ENCODE data around the gene SPINDOC.

Gene SPINDOC

GRCh38 chr11:63834535-63835157 is 21.4 kb downstream of the SPINDOC start:
- no peak for DNase-seq

- DNase-seq: no peak
Observed at GRCh38 chr11:63835158-63835545, 21.9 kb downstream of the SPINDOC start.

- DNase-seq: peak; percentile 52 to 81 (median 66)
Observed at GRCh38 chr11:63837027-63837688, 23.9 kb downstream of the SPINDOC start.

- no peak for DNase-seq
Observed at GRCh38 chr11:63837739-63838138, 24.5 kb downstream of the SPINDOC start.

DNA sequence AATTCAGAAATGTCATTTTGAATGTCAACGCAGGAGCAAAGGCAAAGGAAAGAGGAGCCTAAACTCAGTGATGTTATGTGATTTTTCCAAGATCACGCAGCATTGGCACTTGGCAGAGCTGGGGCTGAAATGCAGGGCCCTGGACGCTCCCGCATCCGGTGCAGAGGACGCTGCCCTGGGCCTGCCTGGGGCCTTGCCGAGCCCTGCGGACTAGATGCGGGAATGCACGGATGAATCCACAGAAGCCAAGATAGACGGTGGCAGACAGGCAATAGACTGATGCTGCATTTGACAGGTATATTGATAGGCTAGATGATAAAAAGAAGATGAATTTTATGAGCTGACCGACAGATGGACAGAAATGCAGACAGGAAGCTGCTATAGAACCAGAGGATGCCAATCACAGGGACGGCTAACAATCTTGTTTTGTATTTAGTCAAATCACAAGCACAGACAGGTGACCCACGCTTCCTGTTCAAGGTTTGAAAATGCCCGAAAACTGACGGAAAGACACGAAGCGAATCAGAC is 25.0 kb downstream of the SPINDOC start:
- peak in 1 of 6 experiments; percentile 37 for DNase-seq

- peak; percentile 98 to 100 (median 99) for DNase-seq
Observed at GRCh38 chr11:63838678-63839507, 25.6 kb downstream of the SPINDOC start, which contains the start of gene MARK2. MARK2 (plus strand) TSS chr11:63839110; CDS start chr11:63839507, 397 bp downstream.

DNA sequence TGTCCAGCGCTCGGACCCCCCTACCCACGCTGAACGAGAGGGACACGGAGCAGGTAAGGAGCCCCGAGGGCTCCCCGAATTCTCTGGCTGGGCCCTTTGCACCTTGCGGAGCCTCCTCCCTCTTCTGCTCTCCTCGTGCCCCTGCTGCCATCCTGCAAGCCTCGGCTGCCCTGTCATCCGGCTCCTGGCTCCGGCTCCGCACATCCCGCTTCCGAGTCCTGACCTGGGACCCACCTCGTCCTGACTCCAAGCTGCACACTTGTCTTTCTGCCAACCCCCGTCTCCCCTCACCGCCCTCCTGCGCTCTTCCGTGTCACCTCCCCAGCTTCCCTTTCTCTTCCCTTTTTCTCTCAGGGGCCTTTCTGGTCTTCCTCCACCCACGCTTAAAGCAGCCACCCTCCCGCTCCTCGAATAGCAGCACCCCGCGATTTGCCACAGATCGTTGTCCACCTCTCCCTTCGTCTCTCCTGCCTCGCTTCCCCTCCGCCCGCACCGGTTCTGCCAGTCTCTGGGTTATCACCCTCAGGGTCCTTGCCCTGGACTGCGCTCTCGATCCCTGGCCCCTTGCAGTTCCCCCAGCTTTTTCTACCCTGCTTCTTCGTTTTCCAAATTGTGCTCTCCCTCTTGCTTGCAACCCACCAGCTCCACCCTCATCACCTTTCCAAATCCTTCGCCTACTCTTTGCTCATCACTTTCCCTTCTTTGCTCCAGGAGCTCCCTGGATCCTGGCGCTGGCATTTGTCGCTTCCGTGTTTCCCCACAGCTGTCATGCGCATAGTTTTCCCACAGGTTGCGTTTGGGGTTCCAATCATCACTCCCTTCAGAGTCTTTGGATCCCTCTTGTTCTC is 26.5 kb downstream of the SPINDOC start:
- peak in 2 of 6 experiments; percentile 16 to 39 for DNase-seq

- DNase-seq: peak in 1 of 6 experiments; percentile 39
Observed at GRCh38 chr11:63840356-63841060, 27.3 kb downstream of the SPINDOC start.

- DNase-seq: no peak
Observed at GRCh38 chr11:63841554-63841953, 28.3 kb downstream of the SPINDOC start.

GRCh38 chr11:63843041-63843440 is 29.8 kb downstream of the SPINDOC start:
- no peak for DNase-seq

GRCh38 chr11:63844836-63845235 is 31.6 kb downstream of the SPINDOC start:
- no peak for DNase-seq

GRCh38 chr11:63845303-63845702 is 32.0 kb downstream of the SPINDOC start:
- DNase-seq: no peak

- no peak for DNase-seq
Observed at GRCh38 chr11:63845911-63846310, 32.7 kb downstream of the SPINDOC start.

GRCh38 chr11:63846897-63847296 is 33.6 kb downstream of the SPINDOC start:
- no peak for DNase-seq

DNA sequence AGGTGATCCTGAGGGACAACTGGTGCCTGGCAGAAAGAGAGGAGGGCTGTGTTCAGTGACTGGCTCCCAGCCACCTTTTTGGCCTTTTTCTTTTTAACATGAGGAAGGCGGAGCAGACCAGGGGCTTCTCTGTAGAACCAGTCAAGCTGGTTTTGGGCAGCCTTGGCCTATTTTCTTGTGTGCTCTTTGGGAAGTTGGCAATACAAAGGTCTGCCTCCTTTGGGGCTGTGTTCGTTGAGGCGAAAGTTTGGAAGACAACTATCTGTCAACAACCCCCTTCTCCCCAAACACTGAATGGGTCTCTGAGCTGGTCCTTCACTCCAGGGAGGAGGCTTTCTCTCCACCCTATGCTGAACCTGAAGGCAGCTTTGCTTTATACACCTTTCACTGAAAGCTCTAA is 34.1 kb downstream of the SPINDOC start:
- no peak for DNase-seq

DNA sequence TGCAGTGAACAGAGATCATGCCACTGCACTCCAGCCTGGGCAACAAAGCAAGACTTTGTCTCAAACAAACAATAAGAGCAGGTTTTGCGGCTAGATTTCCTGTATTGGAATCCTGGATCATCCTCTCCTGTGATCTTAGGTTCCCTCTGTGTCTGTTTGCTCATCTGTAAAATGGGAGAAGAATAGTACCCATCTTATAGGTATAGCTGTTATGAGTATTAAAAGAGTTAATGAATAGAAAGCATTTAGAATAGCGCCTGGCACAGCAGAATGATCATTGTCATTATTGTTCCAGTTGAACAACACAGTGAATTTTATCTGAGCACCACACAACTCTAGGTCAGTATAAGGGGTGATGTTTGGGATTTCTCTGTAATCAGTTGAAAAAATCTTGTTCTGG is 36.4 kb downstream of the SPINDOC start:
- DNase-seq: no peak

GRCh38 chr11:63850920-63851319 is 37.7 kb downstream of the SPINDOC start:
- DNase-seq: no peak

- no peak for DNase-seq
Observed at GRCh38 chr11:63851364-63851763, 38.1 kb downstream of the SPINDOC start.

DNA sequence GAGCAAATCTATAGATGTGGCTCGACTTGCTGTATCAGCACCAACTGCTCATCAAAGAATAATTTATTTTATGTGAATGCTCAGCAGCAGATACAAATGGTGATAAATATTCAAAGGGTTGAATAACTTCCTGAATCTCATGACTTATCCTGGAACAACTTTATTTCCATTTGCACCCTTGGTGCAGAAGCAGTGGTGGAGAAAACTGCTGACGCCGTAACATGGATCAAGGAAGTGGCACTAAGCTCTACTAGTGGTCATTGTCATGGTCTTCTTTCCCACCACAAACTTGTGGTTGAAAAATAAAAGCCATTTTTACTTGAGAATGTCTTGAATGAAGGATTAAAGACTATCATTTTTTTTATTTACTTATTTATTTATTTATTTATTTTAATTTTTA is 40.2 kb downstream of the SPINDOC start:
- DNase-seq: no peak

- DNase-seq: no peak
Observed at GRCh38 chr11:63854696-63855095, 41.4 kb downstream of the SPINDOC start.

DNA sequence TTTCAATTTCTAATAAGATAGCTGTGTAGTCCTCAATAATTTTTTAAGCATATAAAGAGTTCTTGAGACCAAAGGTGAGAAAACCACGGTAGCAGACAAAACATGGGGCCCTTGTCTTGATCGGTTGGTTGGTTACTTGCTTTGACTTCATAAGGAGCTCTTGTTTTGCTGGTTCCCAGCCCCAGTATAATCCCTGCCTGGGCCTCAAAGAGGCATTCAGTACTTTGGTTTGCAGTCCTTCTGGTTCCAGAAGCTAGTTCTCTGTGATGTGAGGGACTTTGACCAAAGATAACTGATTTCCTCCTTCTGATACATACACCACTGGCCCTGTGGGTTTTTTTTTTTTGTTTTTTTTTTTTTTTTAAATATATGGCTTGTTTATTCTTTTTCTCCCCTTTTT is 42.7 kb downstream of the SPINDOC start:
- no peak for DNase-seq
